Body of pancreas (tissue), 4 donors: ENCODE measurements around the gene PIK3CB.

Experiments used
- CTCF ChIP-seq, 7 experiments: fragments of 450-650 bp in 4 of 7; fragments of 200-600 bp in 3 of 7; sonication (generic) in 3 of 7; IDR thresholded peaks; one replicate each; pipeline ENCODE4 v1.5.1; 2016 to 2019; ENCODE audit warnings: antibody characterized with exemption in 7 of 7
- POLR2A ChIP-seq, 3 donors: fragments of 450-650 bp; IDR thresholded peaks; one replicate each; pipeline ENCODE4 v1.6.1; 2016; ENCODE audit warnings: antibody characterized with exemption in 3 of 3, mild to moderate bottlenecking in 2 of 3

- no peak for TF ChIP-seq CTCF (IDR thresholded peaks at IDR 0.05)
- TF ChIP-seq POLR2A (IDR thresholded peaks at IDR 0.05): no peak
Measured at GRCh38 chr3:138640537-138640936, 194.2 kb downstream of the PIK3CB start.
